HepG2 (cell line): ENCODE results near the gene NUDT21. TPM values are rescaled to one million over a fixed set of nuclear protein-coding genes. Genes with fewer than 3 reads are reported as not detected.

Experiments used
- ATAC-seq: fragments of 200-7000 bp; cut with Tn5 transposase; 3 replicates; pipeline ENCODE4 v1.9.1; 2020; ENCODE audit warnings: mild to moderate bottlenecking, moderate library complexity
- BruUV-seq: library from RNA; stranded (reverse); fragments of 400-500 nt; replicated peaks from 2 replicates; lab custom pipeline; 2021; lab: Mats Ljungman, UMichigan
- CTCF ChIA-PET: fragments of 300-600 bp; formaldehyde crosslinking; extraction: SDS; loops from one replicate; lab custom pipeline; 2021; ENCODE audit warnings: low total read pairs, inconsistent platforms, low intra/inter-chr PET ratio; lab: Yijun Ruan, JAX
- POLR2A ChIA-PET: fragments of 350-600 bp; sonication (Branson Sonifier 250); formaldehyde crosslinking; loops from one replicate; lab custom pipeline; 2020; ENCODE audit warnings: antibody characterized with exemption, inconsistent platforms; lab: Yijun Ruan, JAX
- DNase-seq: peaks from one replicate; pipeline ENCODE4 v3.0.0-alpha.2; 2015; ENCODE audit warnings: low spot score
- FAIRE-seq: peaks from 3 replicates; lab custom pipeline; 2011; peaks lifted over from hg19 to GRCh38; lab: Jason Lieb, UNC
- H2AFZ ChIP-seq: one replicate; pipeline ENCODE4 v1.6.1; 2011; ENCODE audit warnings: low read length, inconsistent platforms
- H3K27ac ChIP-seq: fragments of 300-600 bp; 3 replicates; pipeline ENCODE4 v1.8.0; 2011; ENCODE audit warnings: mixed run types, mild to moderate bottlenecking, mixed read lengths, low read length, inconsistent platforms; ENCODE audit not compliant: insufficient read depth; ENCODE audit errors: extremely low read length
- H3K27me3 ChIP-seq, 2 experiments: fragments of 200-600 bp in 1 of 2; 2 replicates in 1 of 2; 3 replicates in 1 of 2; pipeline versions ENCODE4 v1.6.0 to v1.8.0; 2011; ENCODE audit warnings: low read length in 2 of 2, mild to moderate bottlenecking in 2 of 2, moderate library complexity in 2 of 2, inconsistent platforms in 1 of 2; ENCODE audit not compliant: insufficient read depth in 2 of 2, control insufficient read depth in 1 of 2
- H3K36me3 ChIP-seq, 2 experiments: fragments of 200-600 bp in 1 of 2; replicated peaks in 1 of 2; 2 replicates in 1 of 2; 3 replicates in 1 of 2; pipeline versions ENCODE4 v1.5.1 to v1.8.0; 2011; ENCODE audit warnings: low read length in 2 of 2, inconsistent platforms in 1 of 2; ENCODE audit not compliant: insufficient read depth in 2 of 2, control insufficient read depth in 1 of 2
- H3K4me1 ChIP-seq: 2 replicates; pipeline ENCODE4 v1.5.1; 2012; ENCODE audit warnings: low read length, inconsistent platforms; ENCODE audit not compliant: insufficient read depth
- H3K4me2 ChIP-seq: 2 replicates; pipeline ENCODE4 v1.6.0; 2011; ENCODE audit warnings: low read depth, low read length, inconsistent platforms
- H3K4me3 ChIP-seq, 3 experiments: fragments of 200-600 bp in 1 of 3; sonication (generic), shearing (Covaris generic) in 1 of 3; replicated peaks in 1 of 3; 2 replicates each; pipeline ENCODE4 v1.5.1; 2011 to 2016; ENCODE audit warnings: low read length in 3 of 3, inconsistent platforms in 2 of 3, low read depth in 2 of 3, mild to moderate bottlenecking in 2 of 3, control low read depth in 1 of 3, mixed read lengths in 1 of 3; ENCODE audit not compliant: insufficient read depth in 1 of 3
- H3K79me2 ChIP-seq: one replicate; pipeline ENCODE4 v1.6.1; 2011; ENCODE audit warnings: low read length, inconsistent platforms; ENCODE audit not compliant: insufficient read depth
- H3K9ac ChIP-seq: 2 replicates; pipeline ENCODE4 v1.6.0; 2011; ENCODE audit warnings: mild to moderate bottlenecking, low read depth, low read length, inconsistent platforms; ENCODE audit not compliant: insufficient read depth
- H3K9me3 ChIP-seq: 2 replicates; pipeline ENCODE4 v1.5.1; 2012; ENCODE audit warnings: mild to moderate bottlenecking, low read length
- H4K20me1 ChIP-seq: 2 replicates; pipeline ENCODE4 v1.6.0; 2011; ENCODE audit warnings: inconsistent platforms, mild to moderate bottlenecking, low read length, moderate library complexity; ENCODE audit not compliant: insufficient read depth
- ARNTL ChIP-seq: sonication (generic); formaldehyde crosslinking; IDR thresholded peaks from 2 replicates; pipeline ENCODE4 v1.4.0; 2020; ENCODE audit warnings: mild to moderate bottlenecking, missing genetic modification reagents
- BCL6 ChIP-seq: IDR thresholded peaks from 2 replicates; pipeline ENCODE4 v1.6.1; 2016; ENCODE audit warnings: missing genetic modification reagents, missing compliant biosample characterization
- IKZF5 ChIP-seq: IDR thresholded peaks from 2 replicates; pipeline ENCODE4 v1.6.1; 2018; ENCODE audit warnings: missing genetic modification reagents, mild to moderate bottlenecking, missing compliant biosample characterization
- PHB2 ChIP-seq: fragments of 450-650 bp; IDR thresholded peaks from 2 replicates; pipeline ENCODE4 v1.6.1; 2018; ENCODE audit not compliant: partially characterized antibody
- RBFOX2 ChIP-seq: fragments of 200-400 bp; formaldehyde crosslinking; IDR thresholded peaks from 2 replicates; pipeline ENCODE4 v1.6.1; 2017; ENCODE audit warnings: low read depth, mild to moderate bottlenecking, low read length
- RBM39 ChIP-seq: fragments of 200-400 bp; formaldehyde crosslinking; IDR thresholded peaks from one replicate; pipeline ENCODE4 v1.6.1; 2018; ENCODE audit warnings: antibody characterized with exemption, mild to moderate bottlenecking, low read depth, low read length; ENCODE audit not compliant: poor library complexity, severe bottlenecking
- SP5 ChIP-seq: IDR thresholded peaks from 2 replicates; pipeline ENCODE4 v1.6.1; 2016; ENCODE audit warnings: low read depth, borderline replicate concordance
- TOPORS ChIP-seq: sonication (generic); formaldehyde crosslinking; IDR thresholded peaks from 2 replicates; pipeline ENCODE4 v1.8.0; 2023; ENCODE audit warnings: mild to moderate bottlenecking, missing genetic modification reagents
- YEATS4 ChIP-seq: sonication (generic); formaldehyde crosslinking; IDR thresholded peaks from 2 replicates; pipeline ENCODE4 v1.4.0; 2020; ENCODE audit warnings: missing genetic modification reagents, borderline replicate concordance
- ZBTB3 ChIP-seq: sonication (generic); formaldehyde crosslinking; IDR thresholded peaks from 2 replicates; pipeline ENCODE4 v1.4.0; 2020; ENCODE audit warnings: low read depth, mild to moderate bottlenecking, moderate library complexity, missing genetic modification reagents, borderline replicate concordance
- ZBTB42 ChIP-seq: sonication (generic); formaldehyde crosslinking; IDR thresholded peaks from 2 replicates; pipeline ENCODE4 v1.5.0; 2020; ENCODE audit warnings: mild to moderate bottlenecking, missing genetic modification reagents
- ZFP1 ChIP-seq: IDR thresholded peaks from 2 replicates; pipeline ENCODE4 v1.6.1; 2016
- ZNF430 ChIP-seq: sonication (generic); formaldehyde crosslinking; IDR thresholded peaks from 2 replicates; pipeline ENCODE4 v1.9.0; 2021; ENCODE audit warnings: mild to moderate bottlenecking, missing genetic modification reagents
- ZNF644 ChIP-seq: IDR thresholded peaks from 2 replicates; pipeline ENCODE4 v1.6.1; 2016; ENCODE audit warnings: low read depth
- ZNF792 ChIP-seq: IDR thresholded peaks from 2 replicates; pipeline ENCODE4 v1.6.1; 2016
- WGBS: methylation state at CpG from one replicate; pipeline ENCODE4 v1.1.6; 2017; ENCODE audit warnings: low lambda C conversion rate; 5-methylcytosine and 5-hydroxymethylcytosine counted together
- in situ Hi-C: cut with HindIII; loops from 2 replicates; pipeline ENCODE4 v1.10.0; 2017; ENCODE audit warnings: low pct_unique_long_range_greater_than_20kb; ENCODE audit not compliant: extremely low pct_ligation_motif_present
- intact Hi-C: fragments of 100-400 bp; cut with micrococcal nuclease; formaldehyde crosslinking; loops from one replicate; pipeline ENCODE4 v1.10.0; 2022; ENCODE audit not compliant: unreplicated experiment
- polyA plus RNA-seq, 8 experiments: library from polyadenylated mRNA; depleted of rRNA in 3 of 8; stranded (reverse) in 7 of 8; unstranded in 1 of 8; fragments of >200 nt; fragmentation: Illumina TruSeq in 4 of 8; extraction: Trizol in 4 of 8; gene quantifications; 2 replicates each; pipeline versions ENCODE4 v1.2.1 to v1.2.3, GENCODE V29; 2011 to 2016; ENCODE audit warnings: low read depth in 4 of 8, missing spikeins in 1 of 8, mixed read lengths in 1 of 8; ENCODE audit not compliant: insufficient read depth in 1 of 8
- total RNA-seq, 5 experiments: library from RNA; depleted of rRNA; stranded (reverse); fragments of >200 nt; fragmentation: Illumina TruSeq; extraction: Trizol; gene quantifications; 2 replicates each; pipeline ENCODE4 v1.2.3, GENCODE V29; 2016; ENCODE audit warnings: low read depth in 1 of 5

NUDT21 gene
- total and polyA plus RNA-seq, 2 of the 13 experiments (the other 11 are each of a cell fraction or from before 2014, with no cell fraction given), result 177 to 210 TPM

DNA sequence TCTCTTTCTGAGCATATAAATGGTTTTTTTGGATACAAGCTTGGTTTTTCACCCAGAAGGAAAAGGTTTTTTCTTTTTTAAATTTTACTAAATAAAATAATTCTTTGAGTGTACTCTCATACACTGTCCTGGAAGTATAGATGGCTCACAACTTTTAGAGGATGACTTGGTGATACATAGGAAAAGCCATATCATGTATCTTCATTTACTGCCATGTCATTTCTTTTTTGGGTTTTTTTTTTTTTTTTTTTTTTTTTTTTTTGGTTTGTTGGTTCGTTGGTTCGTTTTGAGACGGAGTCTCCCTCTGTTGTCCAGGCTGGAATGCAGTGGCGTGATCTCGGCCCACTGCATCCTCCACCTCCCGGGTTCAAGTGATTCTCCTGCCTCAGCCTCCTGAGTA lies 12.0 kb upstream of the NUDT21 start (continued):
- TF ChIP-seq YEATS4 (CRISPR knock-in tag), result no peak

DNA sequence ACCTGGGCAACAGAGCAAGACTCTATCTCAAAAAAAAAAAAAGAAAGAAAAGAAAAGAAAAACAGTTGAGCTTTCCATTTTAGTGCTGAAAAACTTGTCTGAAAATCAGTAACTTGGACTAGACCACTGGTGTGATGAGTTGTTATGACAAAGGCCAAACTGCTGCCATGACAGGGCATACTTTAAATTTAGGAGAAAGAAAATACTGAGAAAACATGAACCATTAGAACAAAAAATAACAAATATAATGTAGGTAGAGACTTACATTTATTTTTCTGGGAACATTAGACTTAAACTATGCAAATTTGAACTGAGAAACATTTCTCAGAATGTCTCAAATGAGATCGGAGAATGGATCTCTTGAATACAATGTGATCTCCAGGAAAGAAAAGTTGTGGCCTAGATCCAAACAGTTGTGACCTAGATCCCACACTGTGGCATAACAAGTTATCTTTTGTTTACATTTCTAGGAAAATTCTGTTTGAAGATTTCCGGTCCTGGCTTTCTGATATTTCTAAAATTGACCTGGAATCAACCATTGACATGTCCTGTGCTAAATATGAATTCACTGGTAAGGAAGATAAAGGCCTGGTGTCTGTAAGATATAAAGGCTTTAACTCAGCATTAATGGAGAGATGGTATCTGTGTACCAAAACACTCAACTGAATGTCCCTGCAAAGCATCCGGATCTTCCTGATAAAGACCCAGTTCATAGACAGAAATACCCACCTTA lies 11.1 kb upstream of the NUDT21 start:
- Histone ChIP-seq H3K9me3 (no peaks in the 10 kb centered on the region), H3K36me3 (peaks cover 32 to 82% of the 10 kb centered on the region in 2 experiments), H3K79me2 (no peaks in the 10 kb centered on the region), H3K4me1 (no peaks in the 10 kb centered on the region)
- DNase-seq (no peak), FAIRE-seq (no peak)
- no TSS peak for BruUV-seq
- CTCF ChIA-PET, result no interaction called here
- TF ChIP-seq RBFOX2 (0 out of 2 replicates have a peak, but pooled peaks have one; percentile 38), BCL6 (CRISPR knock-in tag) (0 out of 2 replicates have a peak, but pooled peaks have one; percentile 28), ZBTB3 (CRISPR knock-in tag) (no peak)
- TF ChIP-seq, all 625 proteins: peak for 2
- no peak for ATAC-seq
- Histone ChIP-seq H4K20me1 (no peaks in the 10 kb centered on the region), H3K27ac (no peak overlapping the region), H3K9ac (no peak overlapping the region), H3K4me3 (no peak overlapping the region), H2AFZ (no peak overlapping the region), H3K27me3 (no peaks in the 10 kb centered on the region), H3K4me2 (no peak overlapping the region)
- intact Hi-C loops, result no loop called here
- 88% methylated on average over 3 of the region's 3 CpGs for WGBS
- in situ Hi-C loops, result no loop called here
- POLR2A ChIA-PET, result interaction anchor here (1.3 kb wide), 1 partner anchor 11 kb away, joined by 5 read pairs; the partner anchor contains the start of genes NUDT21 and OGFOD1

GRCh38 chr16:56460101-56460500 lies 9.0 kb upstream of the NUDT21 start:
- Histone ChIP-seq H3K36me3 (peaks cover 22 to 83% of the 10 kb centered on the region in 2 experiments), H3K79me2 (no peaks in the 10 kb centered on the region), H2AFZ (no peak overlapping the region), H3K4me3 (no peak overlapping the region), H3K27ac (no peak overlapping the region), H4K20me1 (no peaks in the 10 kb centered on the region), H3K4me1 (no peaks in the 10 kb centered on the region), H3K27me3 (no peaks in the 10 kb centered on the region), H3K9ac (no peak overlapping the region), H3K4me2 (no peak overlapping the region), H3K9me3 (no peaks in the 10 kb centered on the region)
- ATAC-seq, result no peak
- BruUV-seq, result no TSS peak
- ChIA-PET CTCF (no interaction called here), POLR2A (interaction anchor here (2.0 kb wide), 1 partner anchor 9 kb away, joined by 10 read pairs; the partner anchor contains the start of genes NUDT21 and OGFOD1)
- in situ Hi-C loops, result no loop called here
- 100% methylated on average over 2 of the region's 2 CpGs for WGBS
- FAIRE-seq, result no peak
- intact Hi-C loops, result no loop called here
- DNase-seq, result no peak
- TF ChIP-seq ZNF644 (CRISPR knock-in tag) (no peak), ZFP1 (CRISPR knock-in tag) (no peak), ZBTB42 (CRISPR knock-in tag) (no peak), RBFOX2 (no peak), IKZF5 (no peak), ARNTL (CRISPR knock-in tag) (no peak), SP5 (CRISPR knock-in tag) (no peak), ZNF430 (CRISPR knock-in tag) (no peak), RBM39 (no peak), TOPORS (CRISPR knock-in tag) (no peak), ZNF792 (CRISPR knock-in tag) (no peak), PHB2 (no peak)
